HFF-Myc (cell line): Measurements from ENCODE around the gene SHOX.
"Not testable (repeated sequence)": the region's sequence is repeated elsewhere in the genome, so short reads cannot be mapped to it uniquely, and the experiment has no call there.

Experiments
- DNase-seq: peaks from one replicate; pipeline ENCODE4 v3.0.0-alpha.2; 2011; ENCODE audit warnings: low read depth; ENCODE audit errors: extremely low read depth
- H3K4me3 ChIP-seq: replicated peaks from 2 replicates; pipeline ENCODE4 v1.5.1; 2011; ENCODE audit warnings: low read depth, mild to moderate bottlenecking, control low read depth, low read length
- TF ChIP-seq, protein P1 (sequence below): IDR thresholded peaks from 2 replicates; pipeline ENCODE4 v1.5.1; 2012; ENCODE audit warnings: mild to moderate bottlenecking, low read depth, low read length, control low read depth; ENCODE audit errors: missing control alignments

SHOX gene

DNA sequence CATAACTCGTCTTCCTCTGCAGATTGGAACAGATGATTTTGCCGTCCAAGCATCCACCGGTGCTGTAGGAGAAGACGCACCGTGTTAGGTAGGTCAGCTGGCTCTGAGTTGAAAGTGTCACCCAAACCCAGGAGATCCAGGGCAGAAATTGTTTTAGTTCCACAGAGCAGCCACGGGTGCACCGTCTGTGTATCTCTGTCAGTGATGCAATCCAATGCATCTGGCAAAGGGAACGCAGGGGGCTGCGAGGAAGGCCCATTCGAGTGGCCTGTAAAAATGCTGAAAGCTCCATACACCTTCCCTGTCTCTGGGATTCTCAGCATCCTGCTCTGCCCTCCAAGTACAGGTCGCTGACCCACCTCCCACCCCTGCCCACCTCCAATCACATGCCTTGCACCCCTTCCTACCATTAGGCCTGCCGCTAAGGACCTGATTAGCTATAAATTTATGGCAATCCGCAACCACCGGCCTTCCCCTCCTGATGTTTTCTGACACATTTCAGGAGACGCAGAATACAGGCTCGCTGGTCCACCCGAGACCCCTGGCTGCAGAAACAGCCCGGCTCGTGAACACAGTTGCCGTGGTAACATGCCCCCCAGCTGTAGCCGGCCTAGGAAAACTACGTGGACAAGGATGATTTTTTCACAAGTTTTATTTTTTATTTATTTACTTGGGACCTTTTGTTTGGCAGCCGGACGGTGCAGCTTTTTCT, 39.7 kb upstream of the SHOX start:
- no peak for DNase-seq
- TF ChIP-seq, protein P1, sequence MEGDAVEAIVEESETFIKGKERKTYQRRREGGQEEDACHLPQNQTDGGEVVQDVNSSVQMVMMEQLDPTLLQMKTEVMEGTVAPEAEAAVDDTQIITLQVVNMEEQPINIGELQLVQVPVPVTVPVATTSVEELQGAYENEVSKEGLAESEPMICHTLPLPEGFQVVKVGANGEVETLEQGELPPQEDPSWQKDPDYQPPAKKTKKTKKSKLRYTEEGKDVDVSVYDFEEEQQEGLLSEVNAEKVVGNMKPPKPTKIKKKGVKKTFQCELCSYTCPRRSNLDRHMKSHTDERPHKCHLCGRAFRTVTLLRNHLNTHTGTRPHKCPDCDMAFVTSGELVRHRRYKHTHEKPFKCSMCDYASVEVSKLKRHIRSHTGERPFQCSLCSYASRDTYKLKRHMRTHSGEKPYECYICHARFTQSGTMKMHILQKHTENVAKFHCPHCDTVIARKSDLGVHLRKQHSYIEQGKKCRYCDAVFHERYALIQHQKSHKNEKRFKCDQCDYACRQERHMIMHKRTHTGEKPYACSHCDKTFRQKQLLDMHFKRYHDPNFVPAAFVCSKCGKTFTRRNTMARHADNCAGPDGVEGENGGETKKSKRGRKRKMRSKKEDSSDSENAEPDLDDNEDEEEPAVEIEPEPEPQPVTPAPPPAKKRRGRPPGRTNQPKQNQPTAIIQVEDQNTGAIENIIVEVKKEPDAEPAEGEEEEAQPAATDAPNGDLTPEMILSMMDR = no peak
- no peak overlapping the region for H3K4me3 ChIP-seq

DNA sequence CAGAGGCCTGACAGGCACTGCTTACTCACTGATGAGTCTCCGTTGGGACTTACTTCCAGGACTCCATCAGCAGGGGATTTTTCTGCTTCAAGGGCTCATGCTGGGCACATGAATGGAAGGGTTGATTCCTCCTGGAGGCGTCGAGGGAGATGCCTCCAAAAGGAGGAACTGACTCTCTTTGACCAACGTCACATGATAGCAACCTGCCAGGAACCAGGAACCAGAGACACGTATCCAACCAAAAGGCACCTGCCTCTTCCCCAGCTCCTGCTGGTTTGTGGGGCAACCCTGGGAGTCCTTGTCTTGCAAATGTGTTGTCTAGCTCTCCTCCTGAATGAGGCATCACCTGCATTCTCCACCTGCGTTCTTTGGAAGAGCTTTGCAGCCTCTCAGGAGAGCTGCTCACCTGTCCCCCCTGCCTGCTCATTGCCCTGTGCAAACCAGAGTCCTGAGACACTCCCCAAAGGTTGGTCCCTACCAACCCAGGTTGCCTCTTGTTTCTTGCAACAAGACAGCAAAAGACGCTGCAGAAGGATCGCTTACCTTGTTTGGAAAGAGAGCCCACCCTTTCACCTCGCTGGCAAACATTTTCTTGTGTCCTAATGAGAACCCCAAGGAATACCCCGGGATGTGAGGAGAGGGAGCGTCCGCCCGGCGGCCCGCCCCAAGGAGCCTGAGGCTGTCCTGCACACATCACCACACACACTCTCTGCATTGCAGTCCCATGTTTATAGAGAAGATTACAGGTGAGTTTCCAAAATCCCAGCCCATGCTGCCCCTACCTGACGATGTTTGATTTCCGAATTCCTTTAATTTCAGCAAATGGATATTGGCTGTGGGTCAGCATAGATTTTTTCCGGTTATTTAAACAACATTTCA, 30.5 kb upstream of the SHOX start:
- DNase-seq = no peak
- TF ChIP-seq, protein P1 = no peak
- H3K4me3 ChIP-seq = no peak overlapping the region

GRCh38 chrX:603029-603428, 27.6 kb upstream of the SHOX start:
- not testable (repeated sequence) for DNase-seq, H3K4me3 ChIP-seq

DNA sequence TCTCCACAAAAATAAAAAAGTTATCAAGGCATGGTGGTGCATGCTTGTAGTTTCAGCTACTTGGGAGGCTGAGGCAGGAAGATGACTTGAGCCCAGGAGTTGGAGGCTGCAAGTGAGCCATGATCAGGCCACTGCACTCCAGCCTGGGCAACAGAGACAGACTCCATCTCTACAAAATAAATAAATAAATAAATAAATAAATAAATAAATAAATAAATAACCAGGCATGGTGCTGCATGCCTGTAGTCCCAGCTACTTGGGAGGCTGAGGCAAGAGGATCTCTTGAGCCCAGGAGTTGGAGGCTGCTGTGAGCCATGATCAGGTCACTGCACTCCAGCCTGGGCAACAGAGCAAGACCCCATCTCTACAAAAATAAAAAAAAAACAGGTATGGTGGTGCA, 26.0 kb upstream of the SHOX start:
- DNase-seq, H3K4me3 ChIP-seq: not testable (repeated sequence)

DNA sequence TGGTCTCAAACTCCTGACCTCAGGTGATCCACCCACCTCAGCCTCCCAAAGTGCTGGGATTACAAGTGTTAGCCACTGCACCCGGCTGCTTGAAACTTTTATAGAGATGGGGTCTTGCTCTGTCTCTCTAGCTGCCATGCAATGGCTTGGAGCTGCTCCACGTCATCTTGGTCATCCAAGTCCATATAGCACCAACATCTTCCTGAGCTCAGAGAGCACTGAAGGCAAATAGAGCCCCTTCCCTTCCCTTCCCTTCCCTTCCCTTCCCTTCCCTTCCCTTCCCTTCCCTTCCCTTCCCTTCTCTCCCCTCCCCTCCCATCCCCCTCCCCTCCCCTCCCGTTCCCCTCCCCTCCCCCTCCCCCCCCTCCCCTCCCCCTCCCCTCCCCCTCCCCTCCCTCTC, 22.5 kb upstream of the SHOX start:
- DNase-seq, H3K4me3 ChIP-seq: not testable (repeated sequence)

DNA sequence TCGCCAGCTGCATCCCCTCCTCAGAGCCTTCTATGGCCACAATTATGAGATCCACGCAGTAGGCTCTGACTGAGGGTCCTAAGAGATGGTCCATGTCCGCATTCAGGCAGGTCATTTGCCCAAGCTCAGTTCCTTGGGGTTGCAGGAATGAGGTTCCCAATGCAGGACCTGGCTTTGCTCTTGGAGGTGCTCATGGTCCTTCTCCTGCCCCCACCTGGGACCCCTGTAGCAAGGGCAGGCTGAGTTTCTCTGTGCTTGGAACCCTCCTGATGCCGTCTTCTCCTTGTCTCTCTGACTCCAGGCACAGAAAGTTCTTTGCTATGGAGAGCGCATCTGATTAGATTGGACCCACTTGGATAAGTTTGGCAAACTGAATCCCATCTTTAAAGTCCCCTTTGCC, 16.5 kb upstream of the SHOX start:
- TF ChIP-seq, protein P1 = no peak
- H3K4me3 ChIP-seq = no peak overlapping the region
- DNase-seq = no peak

DNA sequence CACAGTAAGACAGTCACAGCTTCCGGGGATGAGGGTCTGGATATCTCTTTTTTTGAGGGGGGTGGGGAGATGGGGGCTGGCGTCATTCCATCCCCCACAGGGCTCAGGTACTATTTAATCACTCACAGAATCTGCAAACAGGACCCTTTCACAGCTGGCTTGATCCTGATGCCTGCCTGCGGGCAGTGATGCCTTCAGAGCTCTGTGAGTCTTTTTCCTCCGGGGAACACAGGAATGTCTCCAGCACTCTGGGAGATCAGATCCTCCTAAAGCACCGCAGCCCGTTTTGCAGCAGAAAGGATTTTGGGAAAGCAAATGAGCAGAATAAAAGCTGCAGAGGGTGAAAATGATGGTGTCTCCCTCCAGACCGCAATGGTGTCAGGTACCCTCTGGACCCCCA, 13.2 kb upstream of the SHOX start:
- TF ChIP-seq, protein P1 = no peak
- no peak overlapping the region for H3K4me3 ChIP-seq
- DNase-seq = no peak

DNA sequence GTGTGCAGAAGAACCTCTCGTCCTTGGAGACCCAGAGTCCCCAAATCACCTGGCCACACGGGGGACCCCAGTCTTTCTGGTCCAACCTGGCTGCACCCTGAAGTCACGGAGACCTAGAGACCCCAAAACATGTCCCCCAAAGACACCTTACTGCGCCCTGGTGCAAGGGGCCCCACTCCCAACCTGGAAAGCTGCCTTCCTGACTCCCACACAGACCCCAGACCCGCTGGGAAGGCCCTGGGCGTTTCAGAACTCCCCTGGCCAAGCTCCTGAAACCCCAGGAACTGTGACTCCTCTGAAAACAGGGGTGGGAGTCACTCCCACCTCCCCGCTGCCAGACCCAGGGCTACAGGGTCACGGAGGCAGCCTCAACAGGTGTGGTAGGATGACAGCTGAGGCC, 12.7 kb upstream of the SHOX start:
- H3K4me3 ChIP-seq = no peak overlapping the region
- TF ChIP-seq, protein P1 = no peak
- DNase-seq = no peak

GRCh38 chrX:618304-618703, 12.3 kb upstream of the SHOX start:
- H3K4me3 ChIP-seq, DNase-seq: not testable (repeated sequence)
